GM13976 (cell line): Measurements from ENCODE around the gene MECR.
"Not testable (repeated sequence)": the region's sequence is repeated elsewhere in the genome, so short reads cannot be mapped to it uniquely, and the experiment has no call there.

Source experiments
- DNase-seq: peaks from one replicate; pipeline ENCODE4 v3.0.0; 2012; ENCODE audit warnings: low spot score
- CTCF ChIP-seq: IDR thresholded peaks from 2 replicates; pipeline ENCODE4 v1.5.1; 2012; ENCODE audit warnings: borderline replicate concordance, mild to moderate bottlenecking; ENCODE audit not compliant: insufficient read depth; ENCODE audit errors: extremely low read depth, missing control alignments, control extremely low read depth
- in situ Hi-C: fragments of 300-500 bp; cut with MboI; formaldehyde crosslinking; loops from one replicate; pipeline ENCODE4 v1.12.0; 2022; ENCODE audit warnings: low sequenced_read_pairs, mixed read lengths, inconsistent platforms; ENCODE audit not compliant: unreplicated experiment

MECR gene

GRCh38 chr1:29156543-29157268 is 74.0 kb downstream of the MECR start:
- in situ Hi-C loops, result no loop called here
- no peak for DNase-seq
- TF ChIP-seq CTCF, result no peak

GRCh38 chr1:29152046-29152805 is 78.5 kb downstream of the MECR start:
- in situ Hi-C loops, result no loop called here
- TF ChIP-seq CTCF, result no peak
- no peak for DNase-seq

GRCh38 chr1:29150346-29150745 is 80.4 kb downstream of the MECR start:
- in situ Hi-C loops, DNase-seq: not testable (repeated sequence)

GRCh38 chr1:29148656-29149491 is 81.9 kb downstream of the MECR start:
- DNase-seq, result no peak
- TF ChIP-seq CTCF, result no peak
- in situ Hi-C loops, result no loop called here

GRCh38 chr1:29145739-29146437 is 84.8 kb downstream of the MECR start:
- TF ChIP-seq CTCF, result no peak
- in situ Hi-C loops, result no loop called here
- no peak for DNase-seq

- no peak for DNase-seq
- no peak for TF ChIP-seq CTCF
- in situ Hi-C loops, result no loop called here
Observed at GRCh38 chr1:29144178-29144577, 86.6 kb downstream of the MECR start.
